ENCODE data around the gene PPP2R1A. TPM values are rescaled to one million over a fixed set of nuclear protein-coding genes. Genes with fewer than 3 reads are reported as not detected.

PPP2R1A gene
- polyA plus RNA-seq, 2 of the 4 experiments (the other 2 are of a cell fraction): 144 to 145 TPM

GRCh38 chr19:52191951-52192350 is 2.1 kb downstream of the PPP2R1A start:
- H3K4me3 ChIP-seq: 0 out of 3 replicates have a peak overlapping the region, but pooled peaks have one; percentile 80
- no peak for DNase-seq (ENCODE audit: low read depth in 1 of 2, low spot score in 1 of 2)

GRCh38 chr19:52196256-52196967 is 6.6 kb downstream of the PPP2R1A start:
- H3K4me2 ChIP-seq: no peak overlapping the region
- no peak overlapping the region for H3K27ac ChIP-seq
- DNase-seq (ENCODE audit: low read depth in 1 of 2, low spot score in 1 of 2): no peak
- no peak for FAIRE-seq
- H3K9me3 ChIP-seq: peaks cover 96% of the 10 kb centered on the region
- ChIA-PET CTCF (no interaction called here), POLR2A (interaction anchor here (0.6 kb wide), 1 partner anchor 882 kb away, joined by 3 read pairs; no protein-coding TSS in a partner anchor)
- H3K4me1 ChIP-seq: 0 out of 3 replicates have a peak, but pooled peaks cover 3% of the 10 kb centered on the region
- 99% methylated on average over 5 of the region's 5 CpGs for WGBS (ENCODE audit: missing lambda C conversion rate)
- no peak overlapping the region for H3K4me3 ChIP-seq
- no peak for ATAC-seq
- TF ChIP-seq NPAS2 (CRISPR knock-in tag; IDR thresholded peaks at IDR 0.05; ENCODE audit: borderline replicate concordance): no peak
- no peak for TF ChIP-seq ZNF302 (CRISPR knock-in tag; IDR thresholded peaks at IDR 0.05)
- no peak for TF ChIP-seq CBX2 (IDR thresholded peaks at IDR 0.05; ENCODE audit: borderline replicate concordance, low read depth)
- no peak for TF ChIP-seq RARB (CRISPR knock-in tag; IDR thresholded peaks at IDR 0.05)
- no peak for TF ChIP-seq BCL3 (IDR thresholded peaks at IDR 0.05)
- TF ChIP-seq ZSCAN20 (CRISPR knock-in tag; IDR thresholded peaks at IDR 0.05): no peak
- no peak for TF ChIP-seq EHF (CRISPR knock-in tag; IDR thresholded peaks at IDR 0.05)
- TF ChIP-seq POLR2AphosphoS2 (conservative IDR thresholded peaks at IDR 0.05; ENCODE audit: low read length): no peak
- TF ChIP-seq HMGXB4 (CRISPR knock-in tag; IDR thresholded peaks at IDR 0.05; ENCODE audit: borderline replicate concordance): no peak

More at GRCh38 chr19:52191951-52192350, 2.1 kb downstream of the PPP2R1A start:
- ATAC-seq: no peak
- H3K27ac ChIP-seq: no peak overlapping the region
- TF ChIP-seq CTCF (IDR thresholded peaks at IDR 0.05) (no peak), ATOH8 (CRISPR knock-in tag; IDR thresholded peaks at IDR 0.05; ENCODE audit: low read depth) (no peak), FOSB (CRISPR knock-in tag; IDR thresholded peaks at IDR 0.05) (no peak), TP53 (CRISPR knock-in tag; IDR thresholded peaks at IDR 0.05) (no peak), BHLHE40 (IDR thresholded peaks at IDR 0.05; ENCODE audit: low read depth, low read length) (no peak), BCL3 (IDR thresholded peaks at IDR 0.05) (no peak), RFX5 (IDR thresholded peaks at IDR 0.05) (no peak), SREBF2 (IDR thresholded peaks at IDR 0.05) (no peak), MYC (IDR thresholded peaks at IDR 0.05; ENCODE audit: borderline replicate concordance, low read length) (no peak), HDAC2 (IDR thresholded peaks at IDR 0.05) (no peak), ZC3H11A (IDR thresholded peaks at IDR 0.05) (no peak), KDM5A (IDR thresholded peaks at IDR 0.05) (no peak), GATA3 (IDR thresholded peaks at IDR 0.05; ENCODE audit: borderline replicate concordance) (no peak), ESRRA (IDR thresholded peaks at IDR 0.05; ENCODE audit: borderline replicate concordance, low read length) (no peak), FOSL2 (IDR thresholded peaks at IDR 0.05) (no peak), FOSL2 (CRISPR knock-in tag; IDR thresholded peaks at IDR 0.05) (no peak), RAD21 (conservative IDR thresholded peaks at IDR 0.05 in 1 of 2, IDR thresholded peaks at IDR 0.05 in 1 of 2) (no peak), HMGXB4 (CRISPR knock-in tag; IDR thresholded peaks at IDR 0.05; ENCODE audit: borderline replicate concordance) (no peak), ZFP36 (IDR thresholded peaks at IDR 0.05; ENCODE audit: borderline replicate concordance, partially characterized antibody) (no peak)
- 96% methylated on average over 2 of the region's 2 CpGs for WGBS (ENCODE audit: missing lambda C conversion rate)
- POLR2A ChIA-PET: no interaction called here
- CTCF ChIA-PET: interaction anchor here (1.4 to 1.5 kb wide), 2 partner anchors 38 to 45 kb away, joined by 3 read pairs; no protein-coding TSS in a partner anchor
- peaks cover 80% of the 10 kb centered on the region for H3K9me3 ChIP-seq
- no peak for FAIRE-seq
- H3K4me1 ChIP-seq: 0 out of 3 replicates have a peak, but pooled peaks cover 7% of the 10 kb centered on the region
- H3K4me2 ChIP-seq: peak overlapping the region; percentile 92; the same call in 2 of the 3 replicates

All from A549 (cell line).